G401 (cell line): ENCODE data around the gene SDK1. TPM values are rescaled to one million over a fixed set of nuclear protein-coding genes. Genes with fewer than 3 reads are reported as not detected.

Source experiments
- DNase-seq: peaks from one replicate; pipeline ENCODE4 v3.0.0-alpha.2; 2015; ENCODE audit warnings: low spot score
- in situ Hi-C: cut with HindIII; loops from 2 replicates; pipeline ENCODE4 v1.10.0; 2016; ENCODE audit warnings: low sequenced_read_pairs, mixed read lengths
- total RNA-seq: library from RNA; depleted of rRNA; stranded (reverse); fragments of >200 nt; shearing (Covaris generic); gene quantifications from 2 replicates; pipeline ENCODE4 v1.2.3, GENCODE V29; 2014

SDK1 gene
- total RNA-seq, 1 experiment from 2014 or later = not detected

- DNase-seq = no peak
- in situ Hi-C loops = no loop called here
Observed at GRCh38 chr7:3598854-3599253, 297.8 kb downstream of the SDK1 start.

GRCh38 chr7:3605222-3605621 is 304.2 kb downstream of the SDK1 start:
- DNase-seq = no peak
- in situ Hi-C loops = no loop called here

- in situ Hi-C loops = no loop called here
- no peak for DNase-seq
Observed at GRCh38 chr7:3606436-3606835, 305.4 kb downstream of the SDK1 start.

- no peak for DNase-seq
- in situ Hi-C loops = no loop called here
Observed at GRCh38 chr7:3607847-3608246, 306.8 kb downstream of the SDK1 start.

GRCh38 chr7:3616306-3616705 is 315.3 kb downstream of the SDK1 start:
- DNase-seq = no peak
- in situ Hi-C loops = no loop called here

- in situ Hi-C loops = no loop called here
- DNase-seq = no peak
Observed at GRCh38 chr7:3630081-3630480, 329.0 kb downstream of the SDK1 start.

GRCh38 chr7:3634396-3634795 is 333.3 kb downstream of the SDK1 start:
- in situ Hi-C loops = no loop called here
- DNase-seq = no peak

- in situ Hi-C loops = no loop called here
- DNase-seq = no peak
Observed at GRCh38 chr7:3636131-3636860, 335.2 kb downstream of the SDK1 start.

GRCh38 chr7:3639253-3639652 is 338.2 kb downstream of the SDK1 start:
- in situ Hi-C loops = no loop called here
- no peak for DNase-seq

- in situ Hi-C loops = no loop called here
- DNase-seq = no peak
Observed at GRCh38 chr7:3641582-3641981, 340.5 kb downstream of the SDK1 start.

- DNase-seq = no peak
- in situ Hi-C loops = no loop called here
Observed at GRCh38 chr7:3643091-3643490, 342.0 kb downstream of the SDK1 start.

GRCh38 chr7:3648276-3648675 is 347.2 kb downstream of the SDK1 start:
- in situ Hi-C loops = no loop called here

GRCh38 chr7:3649250-3649649 is 348.2 kb downstream of the SDK1 start:
- DNase-seq = no peak
- in situ Hi-C loops = no loop called here

More at GRCh38 chr7:3648276-3648675, 347.2 kb downstream of the SDK1 start:
- DNase-seq = no peak

GRCh38 chr7:3649678-3650440 is 348.8 kb downstream of the SDK1 start:
- DNase-seq = no peak
- in situ Hi-C loops = no loop called here

GRCh38 chr7:3650844-3651243 is 349.8 kb downstream of the SDK1 start:
- no peak for DNase-seq
- in situ Hi-C loops = no loop called here

- DNase-seq = no peak
- in situ Hi-C loops = no loop called here
Observed at GRCh38 chr7:3655635-3656034, 354.6 kb downstream of the SDK1 start.

GRCh38 chr7:3657206-3657605 is 356.2 kb downstream of the SDK1 start:
- no peak for DNase-seq
- in situ Hi-C loops = no loop called here

- no peak for DNase-seq
- in situ Hi-C loops = no loop called here
Observed at GRCh38 chr7:3668743-3669142, 367.7 kb downstream of the SDK1 start.

GRCh38 chr7:3670898-3671297 is 369.8 kb downstream of the SDK1 start:
- in situ Hi-C loops = no loop called here

GRCh38 chr7:3673524-3673923 is 372.5 kb downstream of the SDK1 start:
- in situ Hi-C loops = no loop called here
- no peak for DNase-seq

More at GRCh38 chr7:3670898-3671297, 369.8 kb downstream of the SDK1 start:
- no peak for DNase-seq
